Measurements from ENCODE around the gene MKRN2. TPM values are rescaled to one million over a fixed set of nuclear protein-coding genes. Genes with fewer than 3 reads are reported as not detected.
"Not testable (repeated sequence)": the region's sequence is repeated elsewhere in the genome, so short reads cannot be mapped to it uniquely, and the experiment has no call there.

Gene MKRN2
- total and polyA plus RNA-seq, 4 donors = 31.5 to 34.1 (median 32.1) TPM

DNA sequence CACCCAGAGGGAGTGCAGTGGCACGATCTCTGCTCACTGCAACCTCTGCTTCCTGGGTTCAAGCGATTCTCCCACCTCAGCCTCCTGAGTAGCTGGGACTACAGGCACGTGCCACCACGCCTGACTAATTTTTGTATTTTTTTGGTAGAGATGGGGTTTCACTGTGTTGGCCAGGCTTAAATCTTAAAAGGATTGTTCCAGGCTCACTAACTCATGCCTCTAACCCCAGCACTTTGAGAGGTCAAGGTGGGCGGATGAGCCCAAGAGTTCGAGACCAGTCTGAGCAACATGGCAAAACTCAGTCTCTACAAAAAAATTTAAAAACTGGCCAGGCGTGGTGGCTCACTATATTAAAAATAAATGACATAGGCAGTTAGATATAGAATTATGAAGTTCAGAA, 74.0 kb downstream of the MKRN2 start:
- not testable (repeated sequence) for H3K36me3 ChIP-seq (ENCODE audit: control insufficient read depth, insufficient read depth, low read length); DNase-seq (ENCODE audit: low read depth in 4 of 6, low spot score in 6 of 6); H3K9me3 ChIP-seq (ENCODE audit: control insufficient read depth, insufficient read depth, low read length); H3K27ac ChIP-seq (ENCODE audit: low read depth, low read length); H3K4me3 ChIP-seq (ENCODE audit: low read depth, low read length); H3K27me3 ChIP-seq (ENCODE audit: control insufficient read depth, insufficient read depth, low read length); H3K4me1 ChIP-seq (ENCODE audit: control insufficient read depth, insufficient read depth, low read length)
- WGBS (ENCODE audit: insufficient coverage) = no CpG with 5 or more reads among the region's 7 CpGs

DNA sequence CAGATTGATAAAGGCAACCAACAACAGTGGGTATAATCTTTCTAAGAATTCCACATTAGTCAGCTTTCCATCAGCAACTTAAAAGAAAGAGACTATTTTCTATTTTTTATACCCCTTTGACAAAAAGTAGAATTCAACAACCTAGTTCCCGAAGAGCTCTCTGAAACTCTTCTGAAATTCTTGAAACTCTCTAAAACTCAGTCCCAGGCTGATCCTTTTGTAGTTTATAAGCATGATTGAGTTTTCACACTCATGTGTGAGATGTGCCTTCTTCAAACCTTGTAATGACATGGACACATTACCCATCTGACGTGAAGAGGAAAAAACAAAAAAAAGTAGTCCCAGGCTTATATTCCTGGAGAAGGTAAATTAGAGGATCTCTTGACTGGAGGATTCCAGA, 75.6 kb downstream of the MKRN2 start:
- peaks cover 9% of the 10 kb centered on the region for H3K36me3 ChIP-seq (ENCODE audit: control insufficient read depth, insufficient read depth, low read length)
- no CpG with 5 or more reads among the region's 2 CpGs for WGBS (ENCODE audit: insufficient coverage)
- H3K4me1 ChIP-seq (ENCODE audit: control insufficient read depth, insufficient read depth, low read length) = no peaks in the 10 kb centered on the region
- no peaks in the 10 kb centered on the region for H3K27me3 ChIP-seq (ENCODE audit: control insufficient read depth, insufficient read depth, low read length)
- H3K9me3 ChIP-seq (ENCODE audit: control insufficient read depth, insufficient read depth, low read length) = no peaks in the 10 kb centered on the region
- H3K27ac ChIP-seq (ENCODE audit: low read depth, low read length) = no peak overlapping the region
- DNase-seq (ENCODE audit: low read depth in 4 of 6, low spot score in 6 of 6) = no peak
- H3K4me3 ChIP-seq (ENCODE audit: low read depth, low read length) = no peak overlapping the region

DNA sequence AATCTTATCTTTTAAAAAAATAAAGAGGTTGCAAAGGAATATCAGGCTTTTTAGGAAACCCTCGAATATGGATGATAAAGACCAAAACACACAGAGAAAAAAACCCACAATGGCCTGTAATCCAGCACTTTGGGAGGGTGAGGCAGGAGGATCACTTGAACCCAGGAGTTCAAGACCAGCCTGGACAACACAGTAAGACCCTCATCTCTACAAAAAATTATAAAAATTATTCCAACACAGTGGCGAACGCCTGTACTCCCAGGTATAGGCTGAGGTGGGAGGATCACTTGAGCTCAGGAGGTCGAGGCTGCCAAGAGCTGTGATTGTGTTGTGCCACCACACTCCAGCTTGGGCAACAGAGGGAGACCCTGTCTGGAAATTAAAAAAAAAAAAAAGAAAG, 76.2 kb downstream of the MKRN2 start:
- DNase-seq (ENCODE audit: low read depth in 4 of 6, low spot score in 6 of 6) = no peak
- Histone ChIP-seq H3K4me3 (ENCODE audit: low read depth, low read length) (no peak overlapping the region), H3K27me3 (ENCODE audit: control insufficient read depth, insufficient read depth, low read length) (no peaks in the 10 kb centered on the region), H3K4me1 (ENCODE audit: control insufficient read depth, insufficient read depth, low read length) (no peaks in the 10 kb centered on the region), H3K27ac (ENCODE audit: low read depth, low read length) (no peak overlapping the region), H3K9me3 (ENCODE audit: control insufficient read depth, insufficient read depth, low read length) (no peaks in the 10 kb centered on the region), H3K36me3 (ENCODE audit: control insufficient read depth, insufficient read depth, low read length) (peaks cover 10% of the 10 kb centered on the region)
- WGBS (ENCODE audit: insufficient coverage) = no CpG with 5 or more reads among the region's 4 CpGs

Small RNA genes lying within 50 kb of the gene (small RNA-seq; reads per million reads assigned to genes)
- not detected for gene RF00017 (ENCODE audit: low replicate concordance)
- gene RNA5SP123 (ENCODE audit: low replicate concordance) = not detected
- gene RNU6-377P (ENCODE audit: low replicate concordance) = not detected

Other genes with a start within 250 kb of the MKRN2 start
- gene TSEN2, start 72.6 kb upstream of the MKRN2 start, total RNA-seq = 10 to 100 TPM; 23.7 to 23.9 TPM
- gene TSEN2, start 72.6 kb upstream of the MKRN2 start, polyA plus RNA-seq (ENCODE audit: insufficient read length in 2 of 2) = 10 to 100 TPM; 19.7 to 27.2 TPM
- gene MKRN2OS, start 11.6 kb upstream of the MKRN2 start, total RNA-seq = under 1 TPM in 1 of 2 donors, not detected in 1; 0.20 TPM
- gene MKRN2OS, start 11.6 kb upstream of the MKRN2 start, polyA plus RNA-seq (ENCODE audit: insufficient read length in 2 of 2) = 1 to 10 TPM; 1.4 to 3.6 TPM
- gene RAF1, start 107.0 kb downstream of the MKRN2 start, total RNA-seq = 100 to 1,000 TPM; 113 to 129 TPM
- 100 to 1,000 TPM; 109 to 135 TPM for gene RAF1, start 107.0 kb downstream of the MKRN2 start, polyA plus RNA-seq (ENCODE audit: insufficient read length in 2 of 2)
- under 1 TPM; 0.20 to 0.50 TPM for gene TMEM40, start 202.2 kb downstream of the MKRN2 start, total RNA-seq
- under 1 TPM in 1 of 2 donors, not detected in 1; 0.44 TPM for gene TMEM40, start 202.2 kb downstream of the MKRN2 start, polyA plus RNA-seq (ENCODE audit: insufficient read length in 2 of 2)
- 10 to 100 TPM; 10.3 TPM for gene CAND2, start 239.6 kb downstream of the MKRN2 start, total RNA-seq
- gene CAND2, start 239.6 kb downstream of the MKRN2 start, polyA plus RNA-seq (ENCODE audit: insufficient read length in 2 of 2) = 10 to 100 TPM; 16.3 to 21.2 TPM